B cell (primary cell): Measurements from ENCODE around the gene ASGR2. TPM values are rescaled to one million over a fixed set of nuclear protein-coding genes. Genes with fewer than 3 reads are reported as not detected.

Experiments used
- ATAC-seq: fragments of 200-7000 bp; cut with Tn5 transposase; one replicate; pipeline ENCODE4 v1.10.0; 2021; ENCODE audit warnings: low read depth, mild to moderate bottlenecking, moderate number of reproducible peaks, moderate library complexity
- CTCF ChIA-PET: fragments of 350-600 bp; sonication (Branson Sonifier 250); formaldehyde crosslinking; loops from one replicate; lab custom pipeline; 2021; ENCODE audit warnings: antibody characterized with exemption, inconsistent platforms; lab: Charles Lee
- POLR2A ChIA-PET: fragments of 350-600 bp; sonication (Branson Sonifier 250); formaldehyde crosslinking; loops from one replicate; lab custom pipeline; 2021; ENCODE audit warnings: antibody characterized with exemption; lab: Charles Lee
- DNase-seq: peaks from one replicate; pipeline ENCODE4 v3.0.0; 2013
- H2AFZ ChIP-seq: 2 replicates; pipeline ENCODE4 v1.6.1; 2012; ENCODE audit warnings: mild to moderate bottlenecking, low read depth, low read length; ENCODE audit not compliant: insufficient read depth, poor library complexity, severe bottlenecking
- H3K27ac ChIP-seq, 2 donors: 1 replicate in 1 of 2; 2 replicates in 1 of 2; pipeline ENCODE4 v1.5.1; 2012 to 2013; ENCODE audit warnings: low read length in 2 of 2, mild to moderate bottlenecking in 2 of 2, moderate library complexity in 1 of 2
- H3K27me3 ChIP-seq, 4 experiments: fragments of 200-600 bp in 1 of 4; sonication (generic) in 1 of 4; replicated peaks in 1 of 4; 1 replicate in 2 of 4; 2 replicates in 2 of 4; pipeline versions ENCODE4 v1.6.1 to v1.7.0; 2013 to 2016; ENCODE audit warnings: low read length in 3 of 4, mild to moderate bottlenecking in 2 of 4, mixed read lengths in 1 of 4, moderate library complexity in 1 of 4; ENCODE audit not compliant: insufficient read depth in 4 of 4, control insufficient read depth in 3 of 4; ENCODE audit errors: control extremely low read depth in 1 of 4
- H3K36me3 ChIP-seq, 2 experiments: replicated peaks in 1 of 2; 1 replicate in 1 of 2; 2 replicates in 1 of 2; pipeline versions ENCODE4 v1.6.1 to v1.7.1; 2013; ENCODE audit warnings: low read length in 1 of 2; ENCODE audit not compliant: insufficient read depth in 2 of 2, control insufficient read depth in 1 of 2; ENCODE audit errors: control extremely low read depth in 1 of 2, extremely low read depth in 1 of 2
- H3K4me1 ChIP-seq, 2 donors: fragments of 200-600 bp in 1 of 2; sonication (generic) in 1 of 2; 1 replicate in 1 of 2; 2 replicates in 1 of 2; pipeline versions ENCODE4 v1.5.1 to v1.6.1; 2013 to 2017; ENCODE audit warnings: low read length in 2 of 2; ENCODE audit not compliant: control insufficient read depth in 2 of 2, insufficient read depth in 2 of 2
- H3K4me2 ChIP-seq: replicated peaks from 2 replicates; pipeline ENCODE3; 2012; ENCODE audit warnings: mild to moderate bottlenecking, low read depth, low read length; ENCODE audit not compliant: poor library complexity, severe bottlenecking
- H3K4me3 ChIP-seq, 5 experiments: fragments of 200-600 bp in 1 of 5; sonication (generic) in 1 of 5; 1 replicate in 3 of 5; 2 replicates in 2 of 5; pipeline versions ENCODE4 v1.5.1 to v1.7.0; 2011 to 2016; ENCODE audit warnings: low read length in 4 of 5, mild to moderate bottlenecking in 4 of 5, low read depth in 2 of 5, control low read depth in 1 of 5, moderate library complexity in 1 of 5; ENCODE audit not compliant: insufficient read depth in 1 of 5; ENCODE audit errors: control extremely low read depth in 1 of 5, extremely low read depth in 1 of 5
- H3K79me2 ChIP-seq: fragments of 200-600 bp; sonication (generic); one replicate; pipeline ENCODE4 v1.6.0; 2016; ENCODE audit warnings: low read length; ENCODE audit not compliant: control insufficient read depth, insufficient read depth
- H3K9ac ChIP-seq: fragments of 200-600 bp; sonication (generic); 2 replicates; pipeline ENCODE4 v1.6.1; 2017; ENCODE audit warnings: mild to moderate bottlenecking, low read length, moderate library complexity
- H3K9me3 ChIP-seq, 3 donors: one replicate each; pipeline versions ENCODE4 v1.6.1 to v1.7.1; 2013; ENCODE audit warnings: low read length in 2 of 3; ENCODE audit not compliant: control insufficient read depth in 2 of 3, insufficient read depth in 1 of 3; ENCODE audit errors: control extremely low read depth in 1 of 3
- H4K20me1 ChIP-seq: 2 replicates; pipeline ENCODE4 v1.6.0; 2012; ENCODE audit warnings: mild to moderate bottlenecking, low read length; ENCODE audit not compliant: insufficient read depth, control insufficient read depth, poor library complexity, severe bottlenecking
- H3K27ac Mint-ChIP-seq: one replicate; pipeline ENCODE4 v1.8.0; 2021; ENCODE audit warnings: mixed read lengths
- H3K27me3 Mint-ChIP-seq: one replicate; pipeline ENCODE4 v1.8.0; 2021; ENCODE audit warnings: mixed read lengths
- H3K4me1 Mint-ChIP-seq: one replicate; pipeline ENCODE4 v1.8.0; 2021; ENCODE audit warnings: mixed read lengths
- H3K4me3 Mint-ChIP-seq: one replicate; pipeline ENCODE4 v1.8.0; 2021; ENCODE audit warnings: mixed read lengths
- H3K9me3 Mint-ChIP-seq: one replicate; pipeline ENCODE4 v1.8.0; 2022; ENCODE audit warnings: mixed read lengths; ENCODE audit not compliant: insufficient read depth
- EZH2 ChIP-seq: IDR thresholded peaks from 2 replicates; pipeline ENCODE4 v1.6.1; 2012; ENCODE audit warnings: borderline replicate concordance, low read depth, mild to moderate bottlenecking, moderate library complexity, low read length; ENCODE audit not compliant: insufficient read depth, poor library complexity, severe bottlenecking
- WGBS: methylation state at CpG from one replicate; pipeline ENCODE4 v1.1.5; 2013; ENCODE audit warnings: missing lambda C conversion rate; ENCODE audit not compliant: insufficient coverage; 5-methylcytosine and 5-hydroxymethylcytosine counted together
- intact Hi-C: fragments of 100-400 bp; cut with micrococcal nuclease; formaldehyde crosslinking; loops from one replicate; pipeline ENCODE4 v1.10.0; 2022
- polyA plus RNA-seq: library from polyadenylated mRNA; depleted of rRNA; stranded (reverse); fragments of >200 nt; gene quantifications from 2 replicates; pipeline ENCODE4 v1.2.3, GENCODE V29; 2012
- total RNA-seq, 2 donors: library from RNA; stranded (reverse); fragments of 120-200 nt in 1 of 2; gene quantifications; 1 replicate in 1 of 2; 2 replicates in 1 of 2; pipeline versions ENCODE4 v1.2.3 to v1.2.4, GENCODE V29; 2013 to 2022
- TF ChIP-seq, protein P1 (sequence below): fragments of 200-600 bp; IDR thresholded peaks from one replicate; pipeline ENCODE4 v1.8.0; 2022; ENCODE audit warnings: antibody characterized with exemption, mild to moderate bottlenecking

ASGR2 gene
- total and polyA plus RNA-seq, 2 donors (not counting 1 experiment from before 2014, with no cell fraction given): 1.00 TPM; not detected in 1

- Histone ChIP-seq H2AFZ (no peak overlapping the region), H3K9ac (no peak overlapping the region), H3K4me1 (no peaks in the 10 kb centered on the region), H3K36me3 (no peaks in the 10 kb centered on the region), H3K4me3 (no peak overlapping the region), H3K27me3 (peaks cover 0 to 10% (median 3%) of the 10 kb centered on the region in 4 experiments), H3K27ac (no peak overlapping the region), H4K20me1 (no peaks in the 10 kb centered on the region), H3K4me2 (no peak overlapping the region), H3K79me2 (no peaks in the 10 kb centered on the region), H3K9me3 (peaks cover 0 to 15% (median 9%) of the 10 kb centered on the region in 3 donors)
- Mint-ChIP-seq H3K9me3 (peaks cover 11% of the 10 kb centered on the region), H3K27ac (no peak overlapping the region), H3K4me1 (no peaks in the 10 kb centered on the region), H3K4me3 (no peak overlapping the region), H3K27me3 (peaks cover 31% of the 10 kb centered on the region)
- intact Hi-C loops: no loop called here
- DNase-seq: no peak
- TF ChIP-seq, protein P1, sequence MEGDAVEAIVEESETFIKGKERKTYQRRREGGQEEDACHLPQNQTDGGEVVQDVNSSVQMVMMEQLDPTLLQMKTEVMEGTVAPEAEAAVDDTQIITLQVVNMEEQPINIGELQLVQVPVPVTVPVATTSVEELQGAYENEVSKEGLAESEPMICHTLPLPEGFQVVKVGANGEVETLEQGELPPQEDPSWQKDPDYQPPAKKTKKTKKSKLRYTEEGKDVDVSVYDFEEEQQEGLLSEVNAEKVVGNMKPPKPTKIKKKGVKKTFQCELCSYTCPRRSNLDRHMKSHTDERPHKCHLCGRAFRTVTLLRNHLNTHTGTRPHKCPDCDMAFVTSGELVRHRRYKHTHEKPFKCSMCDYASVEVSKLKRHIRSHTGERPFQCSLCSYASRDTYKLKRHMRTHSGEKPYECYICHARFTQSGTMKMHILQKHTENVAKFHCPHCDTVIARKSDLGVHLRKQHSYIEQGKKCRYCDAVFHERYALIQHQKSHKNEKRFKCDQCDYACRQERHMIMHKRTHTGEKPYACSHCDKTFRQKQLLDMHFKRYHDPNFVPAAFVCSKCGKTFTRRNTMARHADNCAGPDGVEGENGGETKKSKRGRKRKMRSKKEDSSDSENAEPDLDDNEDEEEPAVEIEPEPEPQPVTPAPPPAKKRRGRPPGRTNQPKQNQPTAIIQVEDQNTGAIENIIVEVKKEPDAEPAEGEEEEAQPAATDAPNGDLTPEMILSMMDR: no peak
- no peak for TF ChIP-seq EZH2
- 76% methylated on average over 3 of the region's 6 CpGs for WGBS
- ChIA-PET POLR2A (interaction anchor here (0.8 kb wide), 1 partner anchor 28 kb away, joined by 3 read pairs; the partner anchor contains the start of gene SLC16A13), CTCF (interaction anchor here (2.0 kb wide), 1 partner anchor 11 kb away, joined by 7 read pairs; no protein-coding TSS in a partner anchor)
- no peak for ATAC-seq
These were observed 51.0 kb downstream of the ASGR2 start for GRCh38 chr17:7063518-7064094.

- H3K9ac ChIP-seq: no peak overlapping the region
- peaks cover 0 to 10% (median 3%) of the 10 kb centered on the region in 4 experiments for H3K27me3 ChIP-seq
- TF ChIP-seq, protein P1: no peak
- no peak for TF ChIP-seq EZH2
- H3K27ac ChIP-seq: no peak overlapping the region
- H3K36me3 ChIP-seq: no peaks in the 10 kb centered on the region
- Mint-ChIP-seq H3K4me3 (no peak overlapping the region), H3K27ac (peak overlapping the region; percentile 56), H3K4me1 (no peaks in the 10 kb centered on the region), H3K27me3 (peaks cover 27% of the 10 kb centered on the region), H3K9me3 (no peaks in the 10 kb centered on the region)
- H3K79me2 ChIP-seq: no peaks in the 10 kb centered on the region
- no peak overlapping the region for H2AFZ ChIP-seq
- CTCF ChIA-PET: interaction anchor here (0.6 to 1.2 kb wide), 2 partner anchors 8 to 28 kb away, joined by 3 to 4 read pairs; no protein-coding TSS in a partner anchor
- no peaks in the 10 kb centered on the region for H3K9me3 ChIP-seq
- H3K4me1 ChIP-seq: no peaks in the 10 kb centered on the region
- H3K4me3 ChIP-seq: no peak overlapping the region
- no peaks in the 10 kb centered on the region for H4K20me1 ChIP-seq
- intact Hi-C loops: no loop called here
- POLR2A ChIA-PET: interaction anchor here (0.6 to 1.2 kb wide), 2 partner anchors 9 to 48 kb away, joined by 5 to 10 read pairs; no protein-coding TSS in a partner anchor
- ATAC-seq (no peak), DNase-seq (no peak)
- WGBS: 64% methylated on average over 5 of the region's 6 CpGs
- H3K4me2 ChIP-seq: no peak overlapping the region
These were observed 54.3 kb downstream of the ASGR2 start for GRCh38 chr17:7060165-7060891.
